Fibroblast of mammary gland (primary cell): ENCODE measurements around the gene CFI.

ENCODE experiments used
- DNase-seq: peaks from one replicate; pipeline ENCODE4 v3.0.0-alpha.2; 2010; ENCODE audit warnings: low read depth
- H3K4me3 ChIP-seq: 2 replicates; pipeline ENCODE4 v1.5.1; 2011; ENCODE audit warnings: low read depth, mild to moderate bottlenecking, low read length, moderate library complexity; ENCODE audit not compliant: control insufficient read depth
- CTCF ChIP-seq: conservative IDR thresholded peaks from 2 replicates; pipeline ENCODE4 v1.5.1; 2011; ENCODE audit warnings: low read depth, low read length, inconsistent platforms; ENCODE audit not compliant: control insufficient read depth, insufficient read depth

CFI gene

GRCh38 chr4:109764376-109764775 is 37.4 kb downstream of the CFI start:
- DNase-seq: no peak
- TF ChIP-seq CTCF: no peak
- H3K4me3 ChIP-seq: no peak overlapping the region

- no peak for DNase-seq
- no peak overlapping the region for H3K4me3 ChIP-seq
- no peak for TF ChIP-seq CTCF
These were observed 41.1 kb downstream of the CFI start for GRCh38 chr4:109760682-109761081.

DNA sequence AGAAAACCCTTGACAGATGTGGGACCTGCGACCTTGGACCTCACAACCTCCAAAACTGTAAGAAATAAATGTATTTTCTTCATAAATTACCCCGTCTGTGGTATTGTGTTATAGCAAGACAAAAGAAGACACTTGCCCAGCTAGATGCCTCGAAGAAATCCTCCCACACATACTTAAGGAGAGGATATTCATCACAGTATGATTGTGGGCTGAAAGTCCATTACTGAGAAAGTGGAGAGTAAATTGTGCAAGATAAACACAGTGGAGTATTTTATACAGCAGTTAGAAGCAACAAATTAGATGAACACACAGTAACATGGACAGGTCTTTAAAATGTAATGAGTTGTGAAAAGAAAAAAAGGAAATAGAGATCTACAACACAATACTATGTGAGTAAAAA is 46.1 kb downstream of the CFI start:
- no peak for TF ChIP-seq CTCF
- DNase-seq: no peak

DNA sequence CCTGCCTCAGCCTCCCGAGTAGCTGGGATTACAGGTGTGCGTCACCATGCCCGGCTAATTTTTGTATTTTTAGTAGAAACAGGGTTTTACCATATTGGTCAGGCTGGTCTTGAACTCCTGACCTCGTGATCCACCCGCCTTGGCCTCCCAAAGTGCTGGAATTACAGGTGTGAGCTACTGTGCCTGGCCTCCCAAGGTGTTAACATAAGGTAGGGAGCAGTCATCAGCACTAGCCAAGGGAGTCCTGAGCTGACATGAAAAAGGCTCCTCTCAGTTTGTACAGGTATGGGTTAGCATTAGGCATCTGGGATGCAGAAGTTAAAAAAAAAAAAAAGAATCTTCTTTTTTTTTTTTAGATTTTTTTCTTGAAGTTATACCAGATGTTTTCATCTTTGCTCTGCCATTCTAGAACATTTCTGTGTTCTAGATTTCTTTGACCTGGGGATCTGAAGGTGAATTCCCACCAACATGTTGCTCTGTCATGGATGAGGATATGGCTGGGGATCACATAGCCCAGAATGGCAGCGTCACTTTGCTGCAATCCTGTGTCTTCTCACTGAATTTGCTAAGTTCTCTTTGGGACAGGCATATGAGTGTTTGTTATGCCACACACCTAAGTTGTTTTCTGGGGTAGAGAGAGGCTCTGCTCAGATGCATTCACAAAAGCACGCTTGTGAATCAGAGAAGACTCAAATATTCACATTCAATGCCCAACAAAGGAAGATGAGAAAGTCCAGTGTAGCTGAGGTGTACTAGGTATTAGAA is 47.5 kb downstream of the CFI start:
- no peak for DNase-seq
- no peak for TF ChIP-seq CTCF
- no peak overlapping the region for H3K4me3 ChIP-seq

More for the DNA sequence above, 46.1 kb downstream of the CFI start:
- H3K4me3 ChIP-seq: no peak overlapping the region

DNA sequence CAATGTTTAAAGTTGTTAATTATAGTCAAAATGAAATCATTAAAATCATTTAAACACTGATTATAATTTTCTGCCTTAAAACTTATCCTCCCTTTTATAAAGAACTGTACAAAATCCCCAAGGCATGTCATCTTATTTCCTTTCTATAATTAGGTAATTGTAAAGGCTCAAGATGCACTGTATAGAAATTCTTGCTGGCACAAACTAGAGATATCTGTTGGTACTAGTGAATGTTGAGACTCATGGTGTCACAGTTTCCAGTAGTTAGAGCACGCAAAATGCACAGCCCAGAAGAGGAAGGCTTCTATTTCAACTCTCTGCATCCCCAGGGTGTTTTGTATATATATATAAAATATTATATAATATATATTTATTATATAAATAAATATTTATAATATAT is 49.3 kb downstream of the CFI start:
- DNase-seq: no peak
- no peak overlapping the region for H3K4me3 ChIP-seq
- TF ChIP-seq CTCF: no peak

DNA sequence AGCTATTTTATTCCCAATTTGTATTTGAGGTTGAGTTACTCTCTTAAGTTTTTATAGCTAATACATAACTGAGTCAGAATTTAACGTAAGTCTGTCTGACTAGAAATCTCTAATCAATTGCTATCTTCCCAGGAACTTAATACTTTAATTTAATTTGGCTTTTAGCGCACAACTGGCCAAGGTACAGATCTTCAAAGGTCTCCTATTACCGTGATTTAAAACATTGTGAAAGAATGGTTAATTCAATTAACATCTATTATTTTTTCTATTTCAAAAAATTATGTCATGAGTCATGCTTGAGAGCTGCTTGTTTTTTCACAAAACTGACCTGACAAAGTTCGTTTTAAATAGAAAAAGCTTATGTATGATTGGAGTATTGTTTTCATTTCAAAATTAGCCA is 49.9 kb downstream of the CFI start:
- H3K4me3 ChIP-seq: no peak overlapping the region
- no peak for DNase-seq
- TF ChIP-seq CTCF: no peak
